NOMO-1 treated with dmso at 0.1 percent for 144 hours (cell line): ENCODE measurements around the gene NRBF2.
A peak's percentile ranks its signal among the peaks of the same experiment; 100 is the strongest.
"Not testable (repeated sequence)": the region's sequence is repeated elsewhere in the genome, so short reads cannot be mapped to it uniquely, and the experiment has no call there.

Experiments used
- DNase-seq: peaks from one replicate; lab custom pipeline; 2025; ENCODE audit not compliant: unreplicated experiment; lab: John Stamatoyannopoulos, UW

NRBF2 gene

GRCh38 chr10:63116452-63117072 is 16.6 kb upstream of the NRBF2 start:
- DNase-seq = no peak

- DNase-seq = no peak
Observed at GRCh38 chr10:63119041-63119440, 14.1 kb upstream of the NRBF2 start.

GRCh38 chr10:63120554-63120953 is 12.6 kb upstream of the NRBF2 start:
- DNase-seq = no peak

- DNase-seq = no peak
Observed at GRCh38 chr10:63123727-63124362, 9.3 kb upstream of the NRBF2 start.

GRCh38 chr10:63125459-63125858 is 7.7 kb upstream of the NRBF2 start:
- no peak for DNase-seq

- no peak for DNase-seq
Observed at GRCh38 chr10:63128443-63128842, 4.7 kb upstream of the NRBF2 start.

- DNase-seq = no peak
Observed at GRCh38 chr10:63129888-63130287, 3.2 kb upstream of the NRBF2 start.

- no peak for DNase-seq
Observed at GRCh38 chr10:63132651-63133055, 475 bp upstream of the NRBF2 start.

- DNase-seq = no peak
Observed at GRCh38 chr10:63133821-63134557, 861 bp downstream of the NRBF2 start.

- DNase-seq = no peak
Observed at GRCh38 chr10:63137306-63137705, 4.2 kb downstream of the NRBF2 start.

- no peak for DNase-seq
Observed at GRCh38 chr10:63140077-63140476, 6.9 kb downstream of the NRBF2 start.

GRCh38 chr10:63142136-63142535 is 9.0 kb downstream of the NRBF2 start:
- DNase-seq = no peak

GRCh38 chr10:63143987-63144386 is 10.9 kb downstream of the NRBF2 start:
- DNase-seq = no peak

- DNase-seq = no peak
Observed at GRCh38 chr10:63145782-63146181, 12.7 kb downstream of the NRBF2 start.

GRCh38 chr10:63146503-63146902 is 13.4 kb downstream of the NRBF2 start:
- no peak for DNase-seq

GRCh38 chr10:63150745-63151144 is 17.6 kb downstream of the NRBF2 start:
- DNase-seq = no peak

- DNase-seq = not testable (repeated sequence)
Observed at GRCh38 chr10:63153868-63154545, 20.9 kb downstream of the NRBF2 start.

- no peak for DNase-seq
Observed at GRCh38 chr10:63154546-63155387, 21.6 kb downstream of the NRBF2 start.

- peak; percentile 18 for DNase-seq
Observed at GRCh38 chr10:63155388-63156020, 22.4 kb downstream of the NRBF2 start.

- DNase-seq = no peak
Observed at GRCh38 chr10:63156236-63156635, 23.1 kb downstream of the NRBF2 start.
